H9 (cell line): ENCODE results near the gene NHSL2. TPM values are rescaled to one million over a fixed set of nuclear protein-coding genes. Genes with fewer than 3 reads are reported as not detected.

ENCODE experiments used
- DNase-seq: peaks from one replicate; pipeline ENCODE4 v3.0.0-alpha.2; 2017
- H2AFZ ChIP-seq: one replicate; pipeline ENCODE4 v1.6.1; 2013; ENCODE audit warnings: mild to moderate bottlenecking, low read length, control low read depth, moderate library complexity
- H2AK5ac ChIP-seq: 2 replicates; pipeline ENCODE4 v1.6.1; 2013; ENCODE audit warnings: low read length, control low read depth, mixed read lengths; ENCODE audit not compliant: insufficient read length
- H2BK120ac ChIP-seq: one replicate; pipeline ENCODE4 v1.6.1; 2013; ENCODE audit warnings: low read depth, mild to moderate bottlenecking, low read length, control low read depth, inconsistent platforms; ENCODE audit not compliant: poor library complexity, severe bottlenecking
- H2BK12ac ChIP-seq: 2 replicates; pipeline ENCODE4 v1.6.1; 2013; ENCODE audit warnings: low read length, control low read depth, mixed read lengths, low read depth; ENCODE audit not compliant: insufficient read length
- H2BK15ac ChIP-seq: 2 replicates; pipeline ENCODE4 v1.6.1; 2013; ENCODE audit warnings: low read depth, low read length, control low read depth
- H2BK20ac ChIP-seq: one replicate; pipeline ENCODE4 v1.6.1; 2013; ENCODE audit warnings: low read depth, mild to moderate bottlenecking, low read length, control low read depth, inconsistent platforms; ENCODE audit not compliant: poor library complexity, severe bottlenecking
- H2BK5ac ChIP-seq: 2 replicates; pipeline ENCODE4 v1.6.1; 2013; ENCODE audit warnings: low read length, control low read depth, mixed read lengths; ENCODE audit not compliant: insufficient read length
- H3K14ac ChIP-seq: 2 replicates; pipeline ENCODE4 v1.6.1; 2013; ENCODE audit warnings: low read length, control low read depth; ENCODE audit not compliant: insufficient read depth
- H3K18ac ChIP-seq: 2 replicates; pipeline ENCODE4 v1.6.1; 2013; ENCODE audit warnings: low read depth, mild to moderate bottlenecking, mixed read lengths, low read length, control low read depth; ENCODE audit not compliant: insufficient read length
- H3K23ac ChIP-seq: 2 replicates; pipeline ENCODE4 v1.6.1; 2013; ENCODE audit warnings: low read length, control low read depth, mixed read lengths, low read depth; ENCODE audit not compliant: insufficient read length
- H3K23me2 ChIP-seq: 2 replicates; pipeline ENCODE4 v1.6.1; 2013; ENCODE audit warnings: low read depth, mild to moderate bottlenecking, mixed read lengths, low read length, control low read depth; ENCODE audit not compliant: insufficient read length, poor library complexity, severe bottlenecking
- H3K27ac ChIP-seq: 2 replicates; pipeline ENCODE4 v1.5.1; 2013; ENCODE audit warnings: low read length, control low read depth, mixed read lengths, low read depth; ENCODE audit not compliant: insufficient read length
- H3K27me3 ChIP-seq: 2 replicates; pipeline ENCODE4 v1.6.1; 2013; ENCODE audit warnings: low read length, control low read depth, inconsistent platforms; ENCODE audit not compliant: insufficient read depth
- H3K4ac ChIP-seq: 2 replicates; pipeline ENCODE4 v1.6.1; 2013; ENCODE audit warnings: low read depth, mild to moderate bottlenecking, control low read depth, inconsistent platforms, low read length, moderate library complexity
- H3K4me1 ChIP-seq: 2 replicates; pipeline ENCODE4 v1.6.1; 2013; ENCODE audit warnings: low read length, control low read depth, inconsistent platforms; ENCODE audit not compliant: insufficient read depth
- H3K4me2 ChIP-seq: 2 replicates; pipeline ENCODE4 v1.6.1; 2013; ENCODE audit warnings: low read length, control low read depth, mixed read lengths; ENCODE audit not compliant: insufficient read length, insufficient read depth
- H3K56ac ChIP-seq: 2 replicates; pipeline ENCODE4 v1.6.1; 2013; ENCODE audit warnings: low read depth, mild to moderate bottlenecking, mixed read lengths, low read length, control low read depth; ENCODE audit not compliant: insufficient read length
- H3K79me1 ChIP-seq: 2 replicates; pipeline ENCODE4 v1.6.1; 2013; ENCODE audit warnings: low read depth, mild to moderate bottlenecking, moderate library complexity, low read length, control low read depth, inconsistent platforms; ENCODE audit not compliant: insufficient read depth, poor library complexity, severe bottlenecking
- H3K79me2 ChIP-seq: 2 replicates; pipeline ENCODE4 v1.6.1; 2013; ENCODE audit warnings: low read length, control low read depth, inconsistent platforms; ENCODE audit not compliant: insufficient read depth
- H3K9ac ChIP-seq: 2 replicates; pipeline ENCODE4 v1.6.1; 2013; ENCODE audit warnings: low read length, control low read depth, mixed read lengths; ENCODE audit not compliant: insufficient read length; ENCODE audit errors: extremely low read depth
- H3K9me3 ChIP-seq: one replicate; pipeline ENCODE4 v1.6.1; 2013; ENCODE audit warnings: low read depth, low read length, inconsistent platforms; ENCODE audit not compliant: control insufficient read depth
- H3T11ph ChIP-seq: one replicate; pipeline ENCODE4 v1.6.1; 2013; ENCODE audit warnings: mild to moderate bottlenecking, low read length, control low read depth, inconsistent platforms
- H4K20me1 ChIP-seq: one replicate; pipeline ENCODE4 v1.6.1; 2013; ENCODE audit not compliant: control insufficient read depth, insufficient read length, insufficient read depth
- H4K5ac ChIP-seq: 2 replicates; pipeline ENCODE4 v1.6.1; 2013; ENCODE audit warnings: low read depth, mild to moderate bottlenecking, mixed read lengths, low read length, control low read depth; ENCODE audit not compliant: insufficient read length
- H4K8ac ChIP-seq: replicated peaks from 2 replicates; pipeline ENCODE4 v1.6.1; 2013; ENCODE audit warnings: low read length, control low read depth, mixed read lengths, low read depth; ENCODE audit not compliant: insufficient read length
- H4K91ac ChIP-seq: 2 replicates; pipeline ENCODE4 v1.6.1; 2013; ENCODE audit warnings: low read depth, mild to moderate bottlenecking, moderate library complexity, mixed read lengths, low read length, control low read depth; ENCODE audit not compliant: insufficient read length
- H3K27ac Mint-ChIP-seq, 3 experiments: 2 replicates in 2 of 3; 3 replicates in 1 of 3; pipeline ENCODE4 v1.8.0; 2020 to 2021; ENCODE audit warnings: mixed read lengths in 3 of 3, mild to moderate bottlenecking in 1 of 3, moderate library complexity in 1 of 3
- H3K27me3 Mint-ChIP-seq: 2 replicates; pipeline ENCODE4 v1.8.0; 2021; ENCODE audit warnings: low read depth, mild to moderate bottlenecking, moderate library complexity, mixed read lengths
- H3K36me3 Mint-ChIP-seq, 3 experiments: 2 replicates in 2 of 3; 3 replicates in 1 of 3; pipeline ENCODE4 v1.8.0; 2020 to 2021; ENCODE audit warnings: low read depth in 3 of 3, mixed read lengths in 3 of 3; ENCODE audit not compliant: insufficient read depth in 1 of 3
- H3K4me1 Mint-ChIP-seq, 2 experiments: 2 replicates each; pipeline ENCODE4 v1.8.0; 2020; ENCODE audit warnings: mixed read lengths in 2 of 2
- H3K4me3 Mint-ChIP-seq, 2 experiments: 2 replicates in 1 of 2; 3 replicates in 1 of 2; pipeline ENCODE4 v1.8.0; 2020 to 2021; ENCODE audit warnings: mild to moderate bottlenecking in 2 of 2, mixed read lengths in 2 of 2, moderate library complexity in 1 of 2
- H3K9me3 Mint-ChIP-seq, 2 experiments: 2 replicates in 1 of 2; 3 replicates in 1 of 2; pipeline ENCODE4 v1.8.0; 2020; ENCODE audit warnings: mild to moderate bottlenecking in 2 of 2, mixed read lengths in 2 of 2, moderate library complexity in 1 of 2
- CTCF ChIP-seq: fragments of 200-600 bp; sonication (generic); conservative IDR thresholded peaks from 3 replicates; pipeline ENCODE4 v1.8.0; 2021; ENCODE audit warnings: antibody characterized with exemption, mild to moderate bottlenecking
- WGBS: extraction: QIAGEN DNeasy Blood & Tissue Kit; methylation state at CpG from one replicate; pipeline ENCODE4 v1.1.7; 2013; ENCODE audit warnings: missing lambda C conversion rate, low lambda C conversion rate, mixed read lengths; ENCODE audit not compliant: insufficient read length; ENCODE audit errors: extremely low coverage; 5-methylcytosine and 5-hydroxymethylcytosine counted together
- total RNA-seq: library from RNA; stranded (reverse); gene quantifications from 2 replicates; pipeline ENCODE4 v1.2.1, GENCODE V29; 2021

Gene NHSL2
- total RNA-seq, 1 experiment from 2014 or later, result 6.4 TPM

- H3K27me3 Mint-ChIP-seq, result peaks cover 11% of the 10 kb centered on the region
- no peak overlapping the region for H2AK5ac ChIP-seq
- H4K91ac ChIP-seq, result no peak overlapping the region
- no peak overlapping the region for H3K27ac Mint-ChIP-seq
- peaks cover 36% of the 10 kb centered on the region for H3K9me3 ChIP-seq
- H3K4me2 ChIP-seq, result no peak overlapping the region
- no peaks in the 10 kb centered on the region for H4K20me1 ChIP-seq
- no peaks in the 10 kb centered on the region for H3K79me2 ChIP-seq
- no peak overlapping the region for H3K9ac ChIP-seq
- DNase-seq, result no peak
- no peak overlapping the region for H4K8ac ChIP-seq
- H3K27me3 ChIP-seq, result no peaks in the 10 kb centered on the region
- H3K23me2 ChIP-seq, result no peaks in the 10 kb centered on the region
- no peak overlapping the region for H3K23ac ChIP-seq
- H3K14ac ChIP-seq, result no peak overlapping the region
- H3K27ac ChIP-seq, result no peak overlapping the region
- no peak overlapping the region for H3T11ph ChIP-seq
- H3K56ac ChIP-seq, result no peak overlapping the region
- no peak overlapping the region for H2BK120ac ChIP-seq
- no peak overlapping the region for H2BK15ac ChIP-seq
- no peak overlapping the region for H3K4ac ChIP-seq
- H3K4me1 ChIP-seq, result peaks cover 6% of the 10 kb centered on the region; the same call in 1 of the 2 replicates
- H3K9me3 Mint-ChIP-seq, result peaks cover 75 to 83% of the 10 kb centered on the region in 2 experiments
- H2AFZ ChIP-seq, result no peak overlapping the region
- no peaks in the 10 kb centered on the region for H3K79me1 ChIP-seq
- WGBS, result no CpG with 5 or more reads among the region's 8 CpGs
- H2BK5ac ChIP-seq, result no peak overlapping the region
- H3K18ac ChIP-seq, result no peak overlapping the region
- no peak overlapping the region for H2BK12ac ChIP-seq
- H3K4me3 Mint-ChIP-seq, result no peak overlapping the region
- no peak overlapping the region for H4K5ac ChIP-seq
- TF ChIP-seq CTCF, result no peak
- peaks cover 5 to 15% (median 14%) of the 10 kb centered on the region in 3 experiments; a peak in 6 of 7 replicates for H3K36me3 Mint-ChIP-seq
- H2BK20ac ChIP-seq, result no peak overlapping the region
- H3K4me1 Mint-ChIP-seq, result peaks cover 59 to 71% of the 10 kb centered on the region in 2 experiments
These were observed 82.1 kb downstream of the NHSL2 start for GRCh38 chrX:71992711-71993110.
